Fibroblast of lung (primary cell): ENCODE measurements around the gene NCKAP5. TPM values are rescaled to one million over a fixed set of nuclear protein-coding genes. Genes with fewer than 3 reads are reported as not detected.

ENCODE experiments used
- DNase-seq, 2 donors: peaks; one replicate each; pipeline versions ENCODE4 v3.0.0 to v3.0.0-alpha.2; 2010; ENCODE audit warnings: low read depth in 2 of 2
- H2AFZ ChIP-seq: 2 replicates; pipeline ENCODE4 v1.5.1; 2012; ENCODE audit warnings: low read length, control low read depth, inconsistent platforms
- H3K27ac ChIP-seq: 2 replicates; pipeline ENCODE4 v1.5.1; 2011; ENCODE audit warnings: low read length, control low read depth; ENCODE audit not compliant: insufficient read depth
- H3K27me3 ChIP-seq: 2 replicates; pipeline ENCODE4 v1.5.1; 2011; ENCODE audit warnings: mild to moderate bottlenecking, low read length; ENCODE audit not compliant: control insufficient read depth, insufficient read depth
- H3K36me3 ChIP-seq: 2 replicates; pipeline ENCODE4 v1.5.1; 2011; ENCODE audit warnings: low read length; ENCODE audit not compliant: control insufficient read depth, insufficient read depth
- H3K4me1 ChIP-seq: 2 replicates; pipeline ENCODE4 v1.5.1; 2011; ENCODE audit warnings: low read length; ENCODE audit not compliant: control insufficient read depth, insufficient read depth; ENCODE audit errors: extremely low read depth
- H3K4me2 ChIP-seq: 2 replicates; pipeline ENCODE4 v1.5.1; 2011; ENCODE audit warnings: low read length, control low read depth; ENCODE audit not compliant: insufficient read depth; ENCODE audit errors: extremely low read depth
- H3K4me3 ChIP-seq, 4 experiments: fragments of 200-600 bp in 1 of 4; sonication (generic) in 1 of 4; replicated peaks in 1 of 4; 2 replicates each; pipeline ENCODE4 v1.5.1; 2011 to 2016; ENCODE audit warnings: low read length in 4 of 4, low read depth in 3 of 4, mild to moderate bottlenecking in 3 of 4, control low read depth in 2 of 4, inconsistent platforms in 1 of 4, mixed read lengths in 1 of 4; ENCODE audit not compliant: insufficient read depth in 1 of 4; ENCODE audit errors: control extremely low read depth in 1 of 4
- H3K79me2 ChIP-seq: 2 replicates; pipeline ENCODE4 v1.5.1; 2012; ENCODE audit warnings: mild to moderate bottlenecking, low read length, inconsistent platforms; ENCODE audit not compliant: control insufficient read depth, insufficient read depth
- H3K9ac ChIP-seq: 2 replicates; pipeline ENCODE4 v1.5.1; 2011; ENCODE audit warnings: mild to moderate bottlenecking, low read length, control low read depth; ENCODE audit not compliant: insufficient read depth
- H3K9me3 ChIP-seq: 2 replicates; pipeline ENCODE4 v1.5.1; 2012; ENCODE audit warnings: low read depth, low read length; ENCODE audit not compliant: control insufficient read depth, insufficient read depth
- H4K20me1 ChIP-seq: 2 replicates; pipeline ENCODE4 v1.5.1; 2011; ENCODE audit warnings: low read length; ENCODE audit not compliant: control insufficient read depth, insufficient read depth; ENCODE audit errors: extremely low read depth
- EZH2 ChIP-seq: IDR thresholded peaks from 2 replicates; pipeline ENCODE4 v1.5.1; 2012; ENCODE audit warnings: low read length, control low read depth, mild to moderate bottlenecking; ENCODE audit errors: missing control alignments
- polyA plus RNA-seq, 2 donors: library from polyadenylated mRNA; depleted of rRNA in 1 of 2; stranded (reverse) in 1 of 2; unstranded in 1 of 2; fragments of >200 nt; gene quantifications; 2 replicates each; pipeline ENCODE4 v1.2.1, GENCODE V29; 2011 to 2012; ENCODE audit warnings: missing spikeins in 1 of 2
- total RNA-seq: library from RNA; depleted of rRNA; stranded (reverse); fragments of >200 nt; gene quantifications from 2 replicates; pipeline ENCODE4 v1.2.1, GENCODE V29; 2014
- TF ChIP-seq, protein P1 (sequence below), 2 donors: IDR thresholded peaks in 1 of 2; conservative IDR thresholded peaks in 1 of 2; 1 replicate in 1 of 2; 2 replicates in 1 of 2; pipeline ENCODE4 v1.5.1; 2011 to 2012; ENCODE audit warnings: low read length in 2 of 2, control low read depth in 1 of 2, inconsistent platforms in 1 of 2, low read depth in 1 of 2, mild to moderate bottlenecking in 1 of 2

NCKAP5 gene
- total and polyA plus RNA-seq, 2 donors (not counting 1 experiment from before 2014, with no cell fraction given) = 2.6 to 6.2 TPM

- Histone ChIP-seq H3K9ac (no peak overlapping the region), H2AFZ (no peak overlapping the region), H3K79me2 (no peaks in the 10 kb centered on the region)
Observed at GRCh38 chr2:133426791-133427190, 141.5 kb downstream of the NCKAP5 start.

DNA sequence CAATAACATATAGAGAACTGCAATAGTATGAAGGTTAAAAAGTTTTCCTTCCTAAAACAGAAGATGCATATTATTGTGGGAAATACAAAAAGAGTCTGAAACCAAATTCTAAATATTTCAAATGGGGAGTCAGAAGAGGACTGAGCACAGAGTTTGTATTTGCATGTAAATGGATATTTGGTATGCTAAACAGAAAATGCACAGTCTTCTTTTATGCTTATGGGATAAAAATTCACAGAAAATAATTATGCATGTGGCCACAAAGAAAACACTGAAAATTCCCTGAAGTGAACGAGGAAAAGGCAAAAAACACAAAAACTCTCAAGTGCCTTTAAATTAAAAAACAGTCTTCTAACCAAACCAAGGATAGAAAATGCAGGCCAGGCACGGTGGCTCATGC is 142.7 kb downstream of the NCKAP5 start:
- DNase-seq = no peak
- Histone ChIP-seq H3K4me1 (no peaks in the 10 kb centered on the region), H3K27me3 (no peaks in the 10 kb centered on the region), H2AFZ (no peak overlapping the region), H3K27ac (no peak overlapping the region), H3K9me3 (no peaks in the 10 kb centered on the region), H3K4me3 (no peak overlapping the region), H3K4me2 (no peak overlapping the region), H3K36me3 (no peaks in the 10 kb centered on the region), H3K79me2 (no peaks in the 10 kb centered on the region), H4K20me1 (no peaks in the 10 kb centered on the region), H3K9ac (no peak overlapping the region)
- no peak for TF ChIP-seq EZH2
- TF ChIP-seq, protein P1, sequence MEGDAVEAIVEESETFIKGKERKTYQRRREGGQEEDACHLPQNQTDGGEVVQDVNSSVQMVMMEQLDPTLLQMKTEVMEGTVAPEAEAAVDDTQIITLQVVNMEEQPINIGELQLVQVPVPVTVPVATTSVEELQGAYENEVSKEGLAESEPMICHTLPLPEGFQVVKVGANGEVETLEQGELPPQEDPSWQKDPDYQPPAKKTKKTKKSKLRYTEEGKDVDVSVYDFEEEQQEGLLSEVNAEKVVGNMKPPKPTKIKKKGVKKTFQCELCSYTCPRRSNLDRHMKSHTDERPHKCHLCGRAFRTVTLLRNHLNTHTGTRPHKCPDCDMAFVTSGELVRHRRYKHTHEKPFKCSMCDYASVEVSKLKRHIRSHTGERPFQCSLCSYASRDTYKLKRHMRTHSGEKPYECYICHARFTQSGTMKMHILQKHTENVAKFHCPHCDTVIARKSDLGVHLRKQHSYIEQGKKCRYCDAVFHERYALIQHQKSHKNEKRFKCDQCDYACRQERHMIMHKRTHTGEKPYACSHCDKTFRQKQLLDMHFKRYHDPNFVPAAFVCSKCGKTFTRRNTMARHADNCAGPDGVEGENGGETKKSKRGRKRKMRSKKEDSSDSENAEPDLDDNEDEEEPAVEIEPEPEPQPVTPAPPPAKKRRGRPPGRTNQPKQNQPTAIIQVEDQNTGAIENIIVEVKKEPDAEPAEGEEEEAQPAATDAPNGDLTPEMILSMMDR (conservative IDR thresholded peaks at IDR 0.05 in 1 of 2, IDR thresholded peaks at IDR 0.05 in 1 of 2; ENCODE audit: low read depth in 1 of 2, low read length in 2 of 2) = no peak

More at GRCh38 chr2:133426791-133427190, 141.5 kb downstream of the NCKAP5 start:
- H3K4me2 ChIP-seq = no peak overlapping the region
- H3K9me3 ChIP-seq = no peaks in the 10 kb centered on the region
- H3K4me1 ChIP-seq = no peaks in the 10 kb centered on the region
- TF ChIP-seq, protein P1 (conservative IDR thresholded peaks at IDR 0.05 in 1 of 2, IDR thresholded peaks at IDR 0.05 in 1 of 2; ENCODE audit: low read depth in 1 of 2, low read length in 2 of 2) = no peak
- TF ChIP-seq EZH2 = no peak
- no peak for DNase-seq
- no peak overlapping the region for H3K27ac ChIP-seq
- no peaks in the 10 kb centered on the region for H3K36me3 ChIP-seq
- no peaks in the 10 kb centered on the region for H3K27me3 ChIP-seq
- no peaks in the 10 kb centered on the region for H4K20me1 ChIP-seq
- H3K4me3 ChIP-seq = no peak overlapping the region

GRCh38 chr2:133424876-133425275 is 143.4 kb downstream of the NCKAP5 start:
- Histone ChIP-seq H3K4me1 (no peaks in the 10 kb centered on the region), H2AFZ (no peak overlapping the region), H3K79me2 (no peaks in the 10 kb centered on the region), H3K9ac (no peak overlapping the region), H3K36me3 (no peaks in the 10 kb centered on the region), H3K9me3 (no peaks in the 10 kb centered on the region), H3K4me3 (no peak overlapping the region), H3K4me2 (no peak overlapping the region), H4K20me1 (no peaks in the 10 kb centered on the region), H3K27me3 (no peaks in the 10 kb centered on the region), H3K27ac (no peak overlapping the region)
- DNase-seq = peak in 1 of 2 donors; percentile 88
- TF ChIP-seq, protein P1 (conservative IDR thresholded peaks at IDR 0.05 in 1 of 2, IDR thresholded peaks at IDR 0.05 in 1 of 2; ENCODE audit: low read depth in 1 of 2, low read length in 2 of 2) = no peak
- no peak for TF ChIP-seq EZH2
